Tibial nerve (tissue), 3 donors: ENCODE results near the gene OGFR.
"Not testable (repeated sequence)": the region's sequence is repeated elsewhere in the genome, so short reads cannot be mapped to it uniquely, and the experiment has no call there.

Experiments used
- CTCF ChIP-seq, 5 experiments: fragments of 200-600 bp in 3 of 5; fragments of 450-650 bp in 2 of 5; sonication (generic) in 3 of 5; IDR thresholded peaks; one replicate each; pipeline ENCODE4 v1.5.1; 2016 to 2019; ENCODE audit warnings: antibody characterized with exemption in 5 of 5, mild to moderate bottlenecking in 3 of 5, moderate library complexity in 2 of 5
- POLR2A ChIP-seq, 2 donors: fragments of 450-650 bp; IDR thresholded peaks; one replicate each; pipeline ENCODE4 v1.6.1; 2017; ENCODE audit warnings: antibody characterized with exemption in 2 of 2, mild to moderate bottlenecking in 2 of 2, moderate library complexity in 2 of 2

DNA sequence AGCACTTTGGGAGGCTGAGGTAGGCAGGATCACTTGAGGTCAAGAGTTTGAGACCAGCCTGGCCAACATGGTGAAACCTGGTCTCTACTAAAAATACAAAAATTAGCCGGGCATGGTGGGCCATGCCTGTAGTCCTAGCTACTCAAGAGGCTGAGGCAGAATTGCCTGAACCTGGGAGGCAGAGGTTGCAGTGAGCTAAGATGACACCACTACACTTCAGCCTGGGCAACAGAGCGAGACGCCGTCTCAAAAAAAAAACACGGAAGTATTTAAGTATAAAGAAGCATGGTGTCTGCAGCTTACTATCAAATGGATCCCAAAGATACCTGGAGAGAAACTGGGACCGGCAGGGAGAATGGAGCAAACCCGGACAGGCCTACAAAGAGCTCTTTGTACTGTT, 44.3 kb downstream of the OGFR start:
- TF ChIP-seq CTCF, POLR2A (IDR thresholded peaks at IDR 0.05): not testable (repeated sequence)
